Ammon's horn (tissue), 1 donor: Measurements from ENCODE around the gene PRSS21.

Experiments
- DNase-seq: peaks from one replicate; pipeline ENCODE4 v3.0.0-alpha.2; 2016; ENCODE audit warnings: low spot score

Gene PRSS21

DNA sequence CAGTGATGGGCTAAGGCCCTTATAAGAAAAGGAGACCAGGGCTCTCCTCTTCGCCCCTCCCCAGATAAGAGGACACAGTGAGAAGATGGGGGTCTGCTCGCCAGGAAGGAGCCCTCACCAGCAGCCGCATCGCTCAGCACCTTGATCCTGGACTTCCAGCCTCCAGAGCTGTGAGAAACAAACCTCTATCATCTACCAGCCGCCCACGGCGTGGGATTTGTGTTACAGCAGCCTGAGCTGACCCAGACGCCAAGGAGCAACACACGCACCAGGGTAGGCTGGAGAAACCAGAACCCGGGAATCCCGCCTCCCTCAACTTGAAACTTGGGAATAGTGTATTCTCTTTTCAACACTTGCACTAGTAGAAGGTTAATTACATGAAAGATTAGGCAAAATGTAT lies 8.9 kb downstream of the PRSS21 start:
- no peak for DNase-seq

DNA sequence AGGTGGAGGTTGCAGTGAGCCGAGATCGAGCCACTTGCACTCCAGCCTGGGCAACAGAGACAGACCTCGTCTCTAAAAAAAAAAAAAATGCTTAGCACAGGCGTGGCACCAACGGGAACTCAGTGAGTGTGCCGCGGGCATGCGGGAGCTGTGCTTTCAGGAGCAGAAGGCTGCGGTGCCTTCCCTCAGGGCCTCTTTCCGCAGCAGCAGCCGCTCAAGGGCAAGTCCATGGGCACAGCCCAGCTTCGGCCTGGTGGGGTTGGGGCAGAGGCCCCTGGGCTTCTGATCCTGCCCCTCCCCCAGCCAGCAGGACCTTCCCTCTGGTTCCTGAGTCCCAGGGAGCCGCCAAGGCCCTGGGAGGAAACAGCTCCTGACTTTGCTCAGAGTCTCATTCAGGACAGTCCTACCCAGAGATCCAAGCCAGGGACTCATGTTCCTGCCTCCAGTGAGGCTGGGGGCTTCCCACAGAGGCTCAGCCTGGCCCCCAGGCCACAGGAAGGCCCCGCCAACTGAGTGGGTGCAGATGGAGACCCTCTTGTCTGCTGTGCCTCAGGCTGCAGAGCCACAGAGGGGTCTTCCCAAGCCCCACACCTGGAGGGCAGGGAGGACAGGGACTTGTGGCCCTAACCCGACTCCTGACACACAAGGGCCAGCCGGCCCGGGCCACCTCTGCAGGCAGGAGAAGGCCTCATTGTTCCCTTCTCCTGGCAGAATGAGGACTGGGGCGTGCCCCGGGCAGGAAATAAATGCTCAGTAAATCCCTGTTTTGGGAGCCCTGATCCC lies 9.7 kb downstream of the PRSS21 start:
- DNase-seq, result no peak

DNA sequence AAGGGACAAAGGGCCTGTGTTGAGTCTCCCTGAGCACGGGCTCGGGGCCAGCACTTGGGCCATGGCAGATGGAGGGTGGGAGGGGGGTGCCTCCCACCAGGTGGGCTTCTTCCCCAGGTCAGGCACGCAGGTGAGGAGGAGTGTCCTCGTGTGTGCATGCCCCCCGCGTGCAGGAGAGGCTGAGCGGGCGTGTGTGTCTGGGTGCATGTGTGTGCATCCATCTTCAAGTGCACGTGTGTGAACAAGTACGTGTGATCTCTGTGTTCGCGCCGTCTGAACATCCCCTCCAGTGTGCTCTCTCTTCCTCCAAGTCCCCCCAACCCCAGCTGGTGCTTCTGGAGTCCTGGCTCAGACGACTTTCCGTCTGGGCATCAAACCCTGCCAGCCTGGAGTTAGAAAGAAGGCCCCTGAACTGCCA lies 10.3 kb downstream of the PRSS21 start:
- no peak for DNase-seq

DNA sequence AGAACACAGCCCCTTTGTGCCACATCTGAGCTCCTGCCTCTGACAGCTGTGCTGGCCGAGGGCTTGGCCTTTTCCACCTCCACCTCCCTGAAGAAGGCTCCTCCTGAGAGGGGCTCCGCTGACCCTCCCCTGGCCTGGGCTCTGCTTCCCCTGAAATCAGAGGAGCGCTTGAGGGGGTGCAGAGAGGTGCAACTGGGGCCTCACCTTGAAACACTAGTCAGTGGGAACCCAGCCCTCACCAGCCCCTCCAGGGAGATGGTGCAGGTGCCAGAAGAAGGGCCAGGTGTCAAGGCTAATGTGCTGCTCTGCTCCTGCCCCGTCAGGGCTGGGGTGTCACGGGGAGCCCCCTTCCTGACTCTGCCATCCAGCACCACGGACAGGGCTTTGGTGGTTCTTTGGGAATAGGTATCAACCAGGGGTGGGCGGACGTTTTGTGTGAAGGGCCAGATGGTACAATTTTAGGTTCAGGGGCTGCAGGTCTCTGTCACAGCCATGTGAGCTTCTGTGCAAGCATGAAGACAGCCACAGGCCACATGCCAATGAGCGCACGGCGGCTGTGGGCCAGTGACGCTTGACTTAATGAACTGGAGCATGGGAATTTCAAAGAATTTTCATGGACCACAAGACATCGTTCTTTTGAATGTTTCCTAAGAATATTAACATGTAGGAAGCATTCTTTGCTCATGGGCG lies 10.9 kb downstream of the PRSS21 start:
- no peak for DNase-seq

DNA sequence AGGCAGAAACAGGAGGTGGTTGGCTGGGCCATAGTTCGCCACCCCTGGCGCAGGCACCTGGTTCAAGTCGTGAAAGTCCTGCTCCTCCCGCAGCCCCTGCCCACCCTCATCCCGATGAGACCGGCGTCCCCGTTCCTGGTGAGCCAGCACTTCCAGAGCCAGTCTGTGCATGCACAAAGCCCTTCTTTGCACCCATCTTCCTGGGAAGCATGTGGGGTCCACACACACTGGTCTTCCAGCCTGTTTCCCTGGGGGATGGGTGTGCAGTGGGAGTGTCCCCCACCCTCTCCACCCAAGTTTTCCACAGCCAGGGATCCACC lies 11.4 kb downstream of the PRSS21 start:
- no peak for DNase-seq

DNA sequence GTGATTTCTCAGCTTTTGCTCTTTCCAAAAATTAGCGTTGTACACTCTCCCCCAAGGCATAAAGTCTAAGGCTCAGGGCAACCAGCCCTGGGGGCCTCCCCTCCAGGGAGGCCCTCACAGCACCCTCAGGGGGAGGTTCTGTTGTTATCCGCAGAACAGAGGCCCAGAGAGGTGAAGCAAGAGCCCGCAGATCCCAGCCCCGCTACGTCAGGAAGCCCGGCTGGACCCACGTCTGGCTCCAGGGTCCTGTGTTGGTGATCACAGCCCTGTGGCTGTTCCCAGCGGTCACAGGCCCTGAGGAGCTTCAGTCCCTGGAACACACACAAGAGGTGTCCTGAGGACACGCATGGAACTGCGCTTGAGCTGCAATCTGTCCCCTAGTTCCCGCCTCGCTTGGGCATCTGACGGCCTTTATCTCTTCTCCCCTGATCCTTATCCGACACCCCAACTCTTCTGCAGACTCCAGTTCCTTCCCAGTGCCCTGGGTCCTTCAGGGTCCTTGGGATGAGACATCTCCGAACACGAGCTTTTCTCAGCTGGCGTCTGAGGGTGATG lies 11.9 kb downstream of the PRSS21 start:
- DNase-seq, result no peak

DNA sequence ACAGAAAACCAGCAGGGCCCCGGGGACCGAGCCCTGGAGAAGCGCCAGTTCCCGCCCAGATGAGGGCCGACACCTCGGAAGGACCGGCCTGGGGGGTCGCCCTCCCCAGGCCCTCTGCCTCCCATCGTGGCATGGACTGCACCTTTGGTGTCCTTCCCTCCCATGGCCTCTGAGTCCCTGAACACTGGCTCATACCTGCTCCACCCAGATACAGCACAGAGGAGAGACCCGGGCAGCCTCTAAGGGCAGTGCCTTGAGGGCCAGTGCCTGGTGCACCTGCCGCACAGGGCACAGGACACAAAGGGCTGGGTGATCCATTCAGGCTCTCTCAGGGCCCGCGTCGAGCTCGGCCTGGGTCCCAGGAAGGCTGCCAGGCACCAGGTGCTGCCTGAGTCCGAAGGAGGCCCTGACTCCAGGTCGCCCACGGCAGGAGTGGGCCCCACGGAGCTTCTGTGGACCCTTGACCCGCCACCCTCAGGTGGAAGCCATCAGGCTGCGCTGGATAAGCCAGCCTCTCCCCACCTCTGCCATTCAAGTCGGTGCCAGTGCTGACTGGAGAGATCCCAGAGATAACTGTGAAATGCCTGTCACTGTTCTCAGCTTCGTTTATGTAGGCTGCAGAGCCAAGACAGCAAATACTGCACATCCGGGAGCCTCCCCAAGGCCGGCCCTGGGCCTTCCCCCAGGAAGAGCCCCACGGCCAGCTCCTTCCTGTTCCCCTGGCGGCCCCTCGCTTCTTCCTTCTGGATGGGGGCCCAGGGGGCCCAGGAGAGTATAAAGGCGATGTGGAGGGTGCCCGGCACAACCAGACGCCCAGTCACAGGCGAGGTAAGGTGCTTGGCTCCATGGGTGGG lies 12.7 kb downstream of the PRSS21 start, which contains the start of gene ZG16B:
Gene ZG16B, plus strand, starts transcription at position 803 of the 854 bp plus-strand sequence. CDS start 139 bp downstream, outside the sequence.
- no peak for DNase-seq

DNA sequence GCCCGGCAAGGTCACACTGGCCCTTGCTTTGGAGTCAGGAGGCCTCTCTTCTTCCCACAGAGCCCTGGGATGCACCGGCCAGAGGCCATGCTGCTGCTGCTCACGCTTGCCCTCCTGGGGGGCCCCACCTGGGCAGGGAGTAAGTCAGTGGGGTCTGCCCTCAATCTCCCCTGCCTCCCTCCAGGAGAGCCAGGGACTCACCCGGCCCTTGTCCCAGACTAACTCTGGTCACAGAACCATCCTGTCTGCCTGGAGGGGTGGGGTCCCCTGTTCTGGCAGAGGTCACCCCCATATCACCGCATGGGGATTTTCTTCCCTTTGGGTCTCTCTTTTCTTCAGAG lies 13.3 kb downstream of the PRSS21 start:
- DNase-seq, result no peak

DNA sequence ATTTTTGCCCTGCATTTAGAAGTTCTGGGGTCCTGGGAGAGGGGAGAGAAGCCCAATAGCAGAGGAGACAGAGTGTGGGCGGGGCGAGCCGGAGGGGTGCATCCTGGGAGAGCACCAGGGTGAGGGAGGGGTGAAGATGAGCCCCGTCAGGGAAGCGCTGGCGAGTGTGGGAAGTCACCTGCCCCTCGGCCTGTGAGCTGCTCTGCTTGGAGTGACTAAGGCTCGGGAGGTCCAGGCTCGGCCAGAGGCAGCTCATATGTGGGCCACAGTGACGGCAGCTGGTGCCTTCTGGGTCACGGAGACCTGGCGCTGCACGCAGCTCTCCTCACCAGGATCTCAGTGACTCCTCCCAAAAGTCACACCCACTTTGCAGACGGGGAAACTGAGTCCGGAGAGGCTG lies 14.2 kb downstream of the PRSS21 start:
- DNase-seq, result no peak

DNA sequence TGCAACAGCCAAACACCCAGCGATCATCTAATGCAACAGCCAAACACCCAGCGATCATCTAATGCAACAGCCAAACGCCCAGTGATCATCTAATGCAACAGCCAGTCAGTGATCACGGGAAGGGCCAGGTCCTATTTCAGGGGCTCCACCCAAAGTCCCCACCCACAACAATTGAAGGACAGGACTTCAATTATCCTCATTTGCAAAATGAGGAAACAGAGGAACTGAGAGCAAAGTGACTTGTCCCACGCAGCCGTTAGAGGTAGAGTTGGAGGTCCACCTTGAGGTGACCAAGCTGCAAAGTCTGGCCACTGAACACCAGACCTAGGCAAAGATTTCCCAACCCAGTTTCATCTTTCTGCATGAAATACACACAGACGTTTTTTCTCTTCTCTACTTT lies 16.7 kb downstream of the PRSS21 start:
- DNase-seq, result no peak

DNA sequence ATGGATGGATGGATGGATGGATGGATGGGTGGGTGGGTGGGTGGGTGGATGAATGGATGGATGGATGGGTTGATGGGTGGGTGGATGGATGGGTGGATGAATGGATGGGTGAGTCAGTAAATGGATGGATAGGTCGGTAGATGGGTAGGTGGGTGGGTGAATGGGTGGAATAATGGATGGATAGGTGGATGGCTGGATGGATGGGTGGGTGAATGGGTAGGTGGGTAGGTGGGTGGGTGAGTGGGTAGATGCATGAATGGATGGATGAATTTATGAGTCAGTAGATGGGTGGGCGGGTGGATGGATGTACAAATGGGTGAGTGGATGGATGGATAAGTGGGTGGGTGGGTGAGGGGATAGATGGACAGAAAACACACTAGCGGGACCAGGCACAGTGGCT lies 17.9 kb downstream of the PRSS21 start:
- no peak for DNase-seq

DNA sequence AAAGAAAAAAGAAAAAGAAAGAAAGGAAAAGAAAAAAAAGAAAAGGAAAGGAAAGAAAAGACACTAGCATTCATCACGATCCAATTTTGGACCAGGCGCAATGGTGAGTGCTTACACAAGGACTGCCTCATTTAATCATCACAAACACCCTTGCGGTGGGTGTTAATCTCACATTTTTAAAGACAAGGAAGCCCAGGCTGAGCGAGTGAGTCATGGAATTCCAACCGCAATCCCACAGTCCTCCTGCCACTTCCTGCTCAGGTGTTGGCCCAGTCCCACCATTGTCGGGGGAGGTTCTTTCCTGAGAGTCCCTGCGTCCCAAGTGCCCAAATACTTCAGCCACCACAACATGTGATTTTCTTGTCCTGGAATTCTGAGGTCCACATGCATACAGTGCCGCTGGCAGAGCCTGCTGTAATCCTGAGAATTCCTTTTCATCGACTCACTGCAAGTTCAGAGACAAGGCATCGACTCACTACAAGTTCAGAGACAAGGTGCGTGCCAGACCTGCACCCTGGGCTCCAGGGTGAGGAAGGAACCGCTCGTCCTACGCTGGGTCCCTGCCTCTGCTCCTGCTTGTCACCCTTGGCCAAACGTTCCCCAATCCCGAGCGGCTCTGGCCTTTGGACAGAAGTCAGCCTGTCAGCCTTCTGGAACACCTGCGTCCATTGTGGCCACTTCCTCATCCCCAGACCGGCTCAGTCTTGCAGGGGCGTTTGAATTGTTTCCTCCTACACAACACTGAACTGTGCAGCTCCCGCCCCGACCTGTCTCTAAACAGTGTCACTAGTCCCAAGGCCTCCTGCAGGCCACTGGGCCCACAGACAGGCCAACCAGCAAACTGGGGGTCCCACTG lies 18.8 kb downstream of the PRSS21 start:
- peak; percentile 17 for DNase-seq

DNA sequence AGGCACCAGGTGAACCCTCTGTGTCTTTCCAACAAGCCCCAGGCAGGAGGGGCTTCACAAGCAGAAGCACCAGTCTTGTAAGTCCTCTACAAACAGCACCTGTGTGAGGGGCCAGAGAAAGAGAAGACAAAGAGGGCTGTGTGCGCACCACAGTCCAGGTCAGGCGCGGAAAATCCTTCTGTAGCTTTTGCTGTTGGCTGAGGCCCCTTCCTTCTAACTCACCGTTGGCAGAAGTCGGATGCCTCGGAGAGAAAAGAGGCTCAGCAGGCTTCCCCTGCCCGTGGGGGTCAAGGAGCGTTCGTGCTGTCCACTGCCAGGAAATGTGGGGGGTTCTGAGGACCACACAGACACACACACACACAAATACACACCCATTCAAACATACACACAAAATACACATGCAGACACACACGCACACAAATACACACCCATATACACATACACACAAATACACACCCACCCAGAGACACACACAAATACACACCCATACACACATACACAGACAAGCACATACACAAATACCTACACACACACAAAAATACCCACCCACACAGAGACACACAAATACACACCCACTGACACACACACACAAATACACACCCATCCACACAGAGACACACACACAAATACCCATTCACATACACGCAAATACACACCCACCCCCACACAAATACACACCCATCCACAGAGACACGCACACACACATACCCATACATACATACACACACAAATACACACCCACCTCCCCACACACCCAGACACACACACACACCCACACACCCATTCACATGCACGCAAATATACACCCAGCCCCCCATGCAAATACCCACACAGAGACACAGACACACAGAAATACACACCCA lies 19.8 kb downstream of the PRSS21 start:
- DNase-seq, result no peak

DNA sequence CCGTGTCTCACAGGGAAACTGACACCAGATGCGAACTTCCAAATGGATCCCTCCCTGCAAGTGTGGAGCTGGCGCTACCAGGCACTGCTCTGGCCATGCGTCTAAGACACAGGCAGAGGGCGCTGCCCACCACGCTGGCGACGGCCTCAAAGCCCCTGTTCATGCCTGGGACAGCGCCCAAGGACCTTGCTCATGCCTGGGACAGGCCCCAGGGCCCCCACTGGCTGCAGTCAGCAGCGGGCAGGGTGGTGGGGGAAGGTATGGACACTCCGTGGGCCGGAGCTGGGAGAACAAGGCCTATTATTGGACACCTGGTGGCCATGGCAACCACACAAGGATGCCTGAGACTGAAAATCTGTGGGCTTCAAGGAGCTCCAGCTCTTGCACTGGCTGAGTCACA lies 21.9 kb downstream of the PRSS21 start:
- peak; percentile 86 for DNase-seq

DNA sequence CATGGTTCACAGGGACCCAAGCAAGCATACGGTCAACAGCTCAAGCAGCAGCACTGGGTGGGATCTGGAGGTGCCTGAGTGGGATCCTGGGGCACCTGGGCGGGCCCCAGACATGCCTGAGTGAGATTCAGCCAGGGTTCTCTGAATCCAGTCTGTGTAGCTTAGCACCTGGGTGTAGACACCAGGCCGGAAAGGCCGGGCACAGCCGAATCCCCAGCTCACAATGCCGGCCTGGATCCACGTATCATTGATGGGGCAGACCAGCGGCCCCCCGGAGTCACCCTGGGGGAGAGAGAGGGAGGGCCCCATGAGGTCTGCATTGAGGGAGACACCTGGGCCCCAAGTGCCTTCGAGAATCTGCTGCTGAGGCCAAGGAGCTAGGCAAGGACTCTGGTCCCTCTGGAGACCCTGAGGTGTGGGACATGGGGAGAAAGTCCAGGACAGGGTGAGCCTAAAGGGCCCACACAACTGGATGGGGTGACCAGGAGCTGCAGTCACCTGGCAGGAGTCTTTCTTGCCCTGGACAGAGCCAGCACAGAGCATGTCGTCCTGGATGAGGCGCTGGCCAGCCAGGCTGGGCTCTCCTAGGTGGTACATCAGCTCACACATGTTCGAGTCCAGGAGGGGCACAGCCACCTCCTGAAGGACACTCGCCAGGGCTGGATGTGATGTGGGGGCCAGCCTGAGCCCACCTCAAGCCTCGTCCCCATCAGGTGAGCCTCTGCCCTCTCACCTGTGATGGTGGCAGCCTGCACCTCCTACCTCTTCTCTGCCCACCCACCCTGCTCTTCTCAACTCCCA lies 22.8 kb downstream of the PRSS21 start:
- no peak for DNase-seq

DNA sequence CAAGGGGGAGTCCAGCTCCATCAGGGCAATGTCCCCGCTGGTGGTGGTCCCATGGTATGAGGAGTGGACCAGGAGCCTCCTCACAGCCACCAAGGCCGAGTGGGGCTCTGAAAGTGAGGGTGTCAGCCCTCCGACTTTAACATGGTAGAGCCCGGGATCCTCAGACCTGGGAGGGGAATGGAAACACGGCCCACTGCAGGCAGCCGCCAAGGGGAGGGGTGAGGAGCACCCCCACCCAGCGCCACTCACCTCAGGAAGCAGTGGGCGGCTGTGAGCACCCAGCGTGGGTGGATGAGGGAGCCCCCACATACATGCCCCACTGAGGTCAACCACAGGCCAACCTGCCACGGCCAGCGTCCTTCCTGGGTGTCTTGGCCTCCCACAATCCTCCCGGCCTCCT lies 23.9 kb downstream of the PRSS21 start:
- DNase-seq, result no peak

DNA sequence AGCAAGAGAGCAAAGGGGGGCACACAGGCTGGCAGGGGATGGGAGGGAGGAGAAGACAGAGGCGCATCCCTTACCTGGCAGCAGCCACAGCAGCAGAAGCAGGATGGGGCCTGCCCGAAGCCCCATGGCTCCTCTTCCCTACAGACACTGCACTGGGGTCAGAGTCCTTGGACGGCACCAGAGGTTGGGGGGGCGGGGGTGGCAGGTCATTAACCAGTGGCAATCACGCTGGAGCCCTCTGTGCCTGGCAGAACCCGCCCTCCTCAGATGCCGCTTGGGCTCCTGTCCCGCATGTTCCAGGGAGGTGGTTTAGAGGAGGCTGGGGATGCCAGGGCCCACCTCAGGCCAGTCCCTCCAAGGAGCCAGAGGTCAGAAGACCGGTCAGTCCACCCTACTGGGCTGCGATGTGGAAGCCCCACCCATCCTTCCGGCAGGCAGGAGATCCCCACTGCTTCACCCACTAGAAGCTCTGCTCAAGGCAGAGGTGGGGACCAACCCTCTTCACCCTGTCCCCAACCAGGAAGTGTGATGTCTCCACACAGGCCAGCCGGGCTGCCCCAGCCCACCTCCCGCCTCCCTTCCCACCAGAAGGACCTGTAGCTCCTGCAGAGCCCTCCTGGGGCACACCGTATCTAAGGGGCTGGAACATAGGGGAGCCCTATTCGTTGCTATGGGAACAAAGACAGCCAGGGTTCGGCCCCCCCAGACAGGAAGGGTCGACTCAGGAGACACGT lies 24.7 kb downstream of the PRSS21 start:
- no peak for DNase-seq

DNA sequence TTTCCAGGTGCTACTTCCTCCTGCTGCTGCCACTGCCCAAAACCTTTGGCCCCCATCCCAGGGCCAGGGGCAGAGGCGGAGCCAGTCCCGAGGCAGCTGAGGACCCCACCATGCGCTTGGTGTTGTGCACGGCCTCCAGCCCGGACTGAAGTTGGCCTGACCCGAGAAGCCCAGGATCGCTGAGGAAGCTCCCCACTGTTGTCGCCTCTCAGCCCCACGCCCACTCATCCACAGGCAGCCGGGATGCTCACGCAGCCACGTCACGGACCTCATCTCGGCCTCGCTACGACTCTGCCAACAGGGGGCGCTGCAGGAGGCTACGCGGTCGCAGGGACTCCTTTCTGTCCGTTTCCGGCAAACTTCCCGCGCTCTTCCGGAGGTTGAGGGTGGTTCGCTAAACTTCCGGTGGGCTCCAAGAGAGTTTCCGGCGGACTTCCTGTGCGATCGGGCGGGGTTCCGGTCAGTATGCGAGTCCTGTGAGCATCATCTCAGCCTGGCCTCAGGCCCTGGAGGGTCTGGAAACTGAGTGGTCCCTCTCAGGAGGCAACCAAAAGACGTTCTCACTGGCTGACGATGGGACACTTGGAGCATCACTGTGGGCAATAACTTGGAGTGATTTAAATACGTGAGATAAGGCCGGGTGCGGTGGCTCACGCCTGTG lies 25.4 kb downstream of the PRSS21 start:
- no peak for DNase-seq

DNA sequence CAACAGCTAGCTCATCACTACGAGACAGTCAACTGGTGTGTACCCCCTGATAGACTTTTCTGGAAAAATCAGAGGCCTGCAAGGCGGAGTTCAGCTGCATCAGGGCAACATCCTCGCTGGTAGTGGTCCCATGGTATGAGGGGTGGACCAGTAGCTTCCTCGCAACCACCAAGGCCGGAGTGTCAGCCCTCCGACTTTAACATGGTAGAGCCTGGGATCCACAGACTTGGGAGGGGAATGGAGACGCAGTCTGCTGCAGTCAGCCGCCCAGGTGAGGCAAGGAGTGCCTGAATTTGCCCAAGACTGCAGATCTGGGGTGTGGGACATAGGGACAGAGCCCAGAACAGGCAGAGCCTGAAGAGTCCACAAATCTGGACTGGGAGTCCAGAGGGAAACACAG lies 26.5 kb downstream of the PRSS21 start:
- DNase-seq, result no peak
